GM12878 (cell line): ENCODE results near the gene ZNF425.

Experiments
- MAX ChIP-seq: IDR thresholded peaks from 2 replicates; pipeline ENCODE4 v1.6.1; 2012; ENCODE audit warnings: low read depth, low read length, improper control_type of control experiment
- NR2F1 ChIP-seq: fragments of 450-650 bp; conservative IDR thresholded peaks from 2 replicates; pipeline ENCODE4 v1.6.1; 2017; ENCODE audit warnings: mild to moderate bottlenecking
- RFX5 ChIP-seq: IDR thresholded peaks from 2 replicates; pipeline ENCODE4 v1.6.1; 2011; ENCODE audit warnings: low read depth, low read length, improper control_type of control experiment

DNA sequence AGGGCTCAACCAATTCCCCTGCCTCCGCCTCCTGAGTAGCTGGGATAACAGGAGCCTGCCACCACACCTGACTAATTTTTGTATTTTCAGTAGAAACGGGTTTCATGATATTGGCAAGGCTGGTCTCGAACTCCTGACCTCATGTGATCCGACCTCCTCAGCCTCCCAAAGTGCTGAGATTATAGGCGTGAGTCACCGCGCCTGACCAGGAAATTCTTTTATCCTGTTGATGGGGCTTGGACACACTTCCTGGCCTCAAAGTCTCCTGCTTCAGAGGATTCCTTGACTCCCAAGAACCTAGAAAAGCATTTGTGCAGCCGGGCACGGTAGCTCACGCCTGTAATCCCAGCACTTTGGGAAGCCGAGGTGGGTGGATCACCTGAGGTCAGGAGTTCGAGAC, 16.2 kb downstream of the ZNF425 start:
- TF ChIP-seq MAX (no peak), RFX5 (no peak), NR2F1 (no peak)
